SK-N-MC (cell line): ENCODE results near the gene RAB36.

Experiments used
- EZH2 ChIP-seq: fragments of 200-600 bp; sonication (generic); IDR thresholded peaks from one replicate; pipeline ENCODE4 v1.6.1; 2017; ENCODE audit warnings: antibody characterized with exemption
- FOXP2 ChIP-seq: optimal IDR thresholded peaks from 2 replicates; pipeline ENCODE3; 2011; ENCODE audit warnings: mild to moderate bottlenecking, moderate library complexity; ENCODE audit not compliant: insufficient read depth; ENCODE audit errors: extremely low read length, control extremely low read depth
- POLR2AphosphoS5 ChIP-seq: IDR thresholded peaks from 2 replicates; pipeline ENCODE4 v1.6.1; 2012; ENCODE audit warnings: mild to moderate bottlenecking, low read depth, low read length, borderline replicate concordance

DNA sequence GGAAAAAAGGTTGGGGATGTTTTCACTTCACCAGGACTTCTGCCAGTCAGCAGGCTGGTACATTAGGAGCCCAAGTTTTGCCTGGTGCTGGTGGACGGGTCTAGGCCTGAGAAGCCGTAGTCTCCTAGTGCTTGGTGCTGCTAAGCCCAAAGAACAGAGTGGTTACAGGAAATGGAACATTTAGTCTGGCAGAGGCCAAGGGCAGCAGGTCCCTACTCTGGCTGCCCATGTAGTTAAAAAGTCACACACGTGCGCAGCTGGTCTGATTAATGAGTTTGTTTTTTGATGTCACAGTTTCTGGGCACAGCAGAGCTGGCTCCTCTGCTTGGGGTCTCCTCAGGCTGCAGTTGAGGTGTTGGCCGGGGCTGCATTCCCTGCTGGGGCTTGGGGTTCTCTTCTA is 55.6 kb downstream of the RAB36 start:
- TF ChIP-seq POLR2AphosphoS5, result no peak
- no peak for TF ChIP-seq EZH2
- TF ChIP-seq FOXP2, result no peak
